Stimulated activated CD4-positive, alpha-beta T cell treated with anti-CD3 and anti-CD28 coated beads, Interleukin-1b, Interleukin-23, amount 100 ng/mL, for 48 hours (primary cell): ENCODE data around the gene KCTD11.

Experiments used
- DNase-seq: peaks from one replicate; pipeline ENCODE4 v3.0.0-alpha.2; 2020

The KCTD11 gene

DNA sequence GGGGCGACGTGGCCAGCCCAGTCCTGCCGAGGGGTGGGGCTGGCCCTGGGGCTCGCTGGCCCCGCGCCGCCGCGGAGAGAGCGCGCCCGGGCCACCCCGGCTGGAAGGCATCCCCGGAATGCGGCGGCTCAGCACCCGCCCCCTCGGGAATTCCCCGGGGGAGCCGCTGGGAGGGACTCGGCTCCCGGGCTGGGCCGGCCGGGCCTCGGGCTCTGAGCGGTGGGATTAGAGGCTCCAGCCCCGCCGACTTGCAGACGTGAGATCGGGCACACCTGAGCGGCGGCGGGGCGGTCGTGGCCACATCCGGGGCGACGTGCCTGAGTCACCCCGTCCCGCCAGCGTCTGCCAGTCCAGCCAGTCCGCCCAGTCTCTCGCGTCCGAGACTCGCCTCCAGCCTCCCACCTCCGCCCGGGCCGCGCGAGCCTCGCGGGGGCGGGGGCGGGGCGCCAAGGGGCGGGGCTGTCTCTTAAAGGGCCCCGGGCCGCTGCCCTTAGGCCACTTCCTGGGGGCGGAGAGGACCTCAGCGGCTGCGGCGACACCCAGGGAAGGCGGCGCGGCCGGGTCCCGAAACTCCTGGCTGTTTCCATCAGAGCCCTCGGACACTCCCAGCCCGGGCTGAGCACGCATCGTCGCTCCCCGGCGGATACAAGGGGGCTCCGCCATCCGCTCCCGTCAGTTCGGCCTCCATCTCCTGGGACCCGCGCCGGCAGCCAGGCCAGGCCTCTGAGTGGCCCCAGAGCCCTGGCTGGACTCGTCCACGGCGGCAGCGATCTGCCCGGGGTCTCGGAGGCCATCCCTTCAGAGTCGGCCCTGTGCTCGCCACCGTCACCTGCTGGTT, at the start of gene KCTD11:
Gene KCTD11, plus strand, starts transcription at position 498 of the 838 bp plus-strand sequence.
- peak; percentile 74 for DNase-seq

DNA sequence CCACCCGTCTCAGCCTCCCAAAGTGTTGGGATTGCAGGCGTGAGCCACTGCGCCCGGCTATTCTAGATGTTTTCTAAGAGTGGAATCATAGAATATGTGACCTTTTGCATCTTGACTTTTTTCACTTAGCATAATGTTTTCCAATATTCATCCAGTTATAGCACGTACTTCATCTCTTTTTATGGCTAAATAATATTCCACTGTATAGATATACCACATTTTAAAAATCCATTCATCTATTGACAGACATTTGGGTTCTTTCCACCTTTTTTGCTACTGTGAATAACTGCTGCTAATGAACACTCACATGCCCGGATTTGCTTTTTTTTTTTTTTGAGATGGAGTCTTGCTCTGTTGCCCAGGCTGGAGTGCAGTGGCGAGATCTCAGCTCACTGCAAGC, 47.8 kb upstream of the KCTD11 start:
- no peak for DNase-seq

DNA sequence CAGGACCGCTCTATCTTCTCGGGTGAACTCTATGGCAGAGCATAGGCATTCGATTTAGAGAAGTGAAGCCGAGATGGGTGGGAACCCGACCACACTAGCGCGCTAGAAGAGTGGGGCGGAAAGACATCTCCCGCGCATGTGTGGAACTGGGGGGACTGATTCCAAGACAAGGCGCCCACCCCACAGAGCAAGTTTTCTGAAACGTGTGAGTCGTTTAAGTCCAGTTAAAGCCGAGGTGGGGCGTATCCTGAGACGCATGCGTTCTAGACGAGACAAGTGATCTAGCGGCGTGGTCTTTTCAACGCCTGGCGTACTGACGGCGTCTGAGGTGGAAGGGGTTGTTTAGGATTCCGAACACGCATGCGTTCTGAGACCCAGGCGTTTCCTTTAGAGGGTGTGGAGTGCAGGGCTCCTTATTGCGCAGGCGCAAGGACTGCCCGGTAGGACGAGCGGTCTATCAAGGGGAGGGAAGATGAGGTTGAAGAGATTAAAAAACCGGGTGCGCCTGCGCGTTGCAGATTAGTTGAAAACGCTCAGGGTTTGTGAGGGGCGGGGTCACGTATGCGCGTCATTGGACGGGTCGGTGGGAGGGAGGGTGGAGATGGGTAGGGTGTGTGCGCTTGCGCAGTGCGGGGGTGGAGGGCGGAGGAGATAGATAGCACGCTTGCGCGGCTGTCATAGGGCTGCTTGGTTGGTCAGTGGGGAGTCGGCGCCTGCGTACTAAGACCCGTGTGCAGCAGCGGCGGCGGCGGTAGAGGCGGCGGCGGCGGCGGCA, 44.9 kb upstream of the KCTD11 start, which contains the start of gene EIF5A:
Gene EIF5A, plus strand, starts transcription at position 718 of the 775 bp plus-strand sequence. CDS start 2,008 bp downstream, outside the sequence.
- DNase-seq, result peak; percentile 100

DNA sequence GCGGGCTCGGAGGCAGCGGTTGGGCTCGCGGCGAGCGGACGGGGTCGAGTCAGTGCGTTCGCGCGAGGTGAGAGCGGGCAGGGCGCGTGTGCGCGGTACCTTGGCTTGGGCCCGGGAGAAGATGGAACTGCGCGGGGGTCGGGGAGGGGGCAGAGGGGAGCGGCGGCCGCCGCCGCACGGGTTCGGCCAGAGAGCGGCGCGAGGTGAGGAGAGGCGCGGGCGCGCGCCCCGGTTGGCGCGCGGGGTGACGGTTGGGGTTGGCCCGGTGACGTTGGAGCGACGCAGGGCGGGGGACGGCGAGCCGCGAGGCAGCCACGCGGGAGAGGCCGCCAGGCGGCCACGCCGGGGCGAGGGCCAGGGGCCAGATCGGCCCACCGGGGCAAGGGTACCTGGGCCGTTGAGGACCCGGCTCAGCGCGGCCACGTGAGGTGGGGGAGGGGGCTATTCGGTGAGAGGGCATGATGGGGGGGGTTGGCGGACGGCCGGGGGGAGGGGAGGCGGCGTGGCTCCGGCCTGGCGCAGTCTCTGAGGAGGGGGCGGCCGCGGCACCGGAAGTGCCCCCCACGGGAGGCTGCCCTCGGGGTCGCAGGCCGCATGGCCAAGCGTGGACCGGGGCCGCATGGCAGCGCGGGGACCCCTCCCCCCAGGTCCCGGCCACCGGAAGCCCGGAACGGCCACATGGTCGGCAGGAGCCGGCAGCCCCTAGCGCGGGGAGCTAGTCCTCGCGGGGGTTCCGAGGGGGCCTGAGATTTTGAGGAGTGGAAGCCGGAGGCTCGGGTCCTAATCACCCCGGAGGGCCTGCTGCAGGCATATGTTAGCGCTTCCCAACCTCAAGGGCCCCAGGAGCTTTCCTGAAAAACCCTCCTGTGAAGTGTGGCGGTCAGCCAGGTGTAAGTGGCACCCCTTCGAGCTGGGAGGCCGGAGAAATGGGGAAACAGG, 44.0 kb upstream of the KCTD11 start:
- peak; percentile 55 for DNase-seq

DNA sequence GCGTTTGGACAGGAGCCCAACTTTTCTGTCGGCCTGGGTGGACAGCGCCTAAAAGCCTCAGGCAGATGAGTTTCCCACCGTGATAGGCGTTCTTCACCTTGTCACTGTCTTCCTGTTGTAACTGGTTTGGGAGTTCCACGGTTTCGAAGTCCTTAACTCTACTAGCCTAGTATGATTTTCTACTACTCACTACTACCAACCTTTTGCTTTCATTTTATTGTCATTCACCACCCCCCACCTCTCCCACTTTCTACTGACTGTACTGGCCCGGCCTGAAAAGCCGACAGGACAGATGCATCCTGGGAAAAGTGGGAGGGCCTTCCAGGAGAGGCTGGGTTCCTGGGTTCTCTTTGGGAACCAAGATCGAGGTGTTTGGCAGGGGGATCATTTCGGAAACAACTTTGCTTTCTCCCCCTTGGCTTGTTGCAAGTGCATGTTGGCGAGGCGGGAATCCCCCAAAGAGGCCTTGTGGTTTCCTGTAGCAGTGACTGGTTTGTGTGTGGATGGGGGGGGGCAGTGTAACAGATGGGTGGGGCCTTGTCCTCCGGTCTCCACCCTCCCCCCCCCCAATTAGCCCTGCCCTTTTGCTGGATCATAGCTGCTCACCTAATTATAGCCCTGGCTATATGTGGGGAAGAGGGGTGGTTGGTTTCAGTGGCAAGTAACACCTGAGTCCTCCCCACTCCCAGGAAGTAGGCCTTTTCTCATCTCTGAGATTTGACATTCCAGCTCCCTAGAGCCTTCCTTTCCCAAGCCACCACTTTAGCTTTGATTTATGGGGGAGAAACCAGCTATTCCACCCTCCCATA, 43.1 kb upstream of the KCTD11 start:
- peak; percentile 86 for DNase-seq

DNA sequence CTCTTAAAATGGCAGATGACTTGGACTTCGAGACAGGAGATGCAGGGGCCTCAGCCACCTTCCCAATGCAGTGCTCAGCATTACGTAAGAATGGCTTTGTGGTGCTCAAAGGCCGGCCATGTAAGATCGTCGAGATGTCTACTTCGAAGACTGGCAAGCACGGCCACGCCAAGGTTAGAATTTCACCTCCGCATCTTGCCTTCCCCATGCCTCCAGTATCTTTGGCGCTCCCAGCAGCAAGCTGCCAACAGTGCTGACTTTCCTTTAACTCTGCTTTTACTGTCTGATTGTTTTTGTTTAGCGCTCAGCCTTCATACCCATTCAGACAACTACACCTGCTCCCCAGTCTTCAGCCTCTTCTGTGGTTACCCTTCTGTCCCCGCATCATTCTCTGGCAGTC, 42.3 kb upstream of the KCTD11 start:
- DNase-seq, result no peak

DNA sequence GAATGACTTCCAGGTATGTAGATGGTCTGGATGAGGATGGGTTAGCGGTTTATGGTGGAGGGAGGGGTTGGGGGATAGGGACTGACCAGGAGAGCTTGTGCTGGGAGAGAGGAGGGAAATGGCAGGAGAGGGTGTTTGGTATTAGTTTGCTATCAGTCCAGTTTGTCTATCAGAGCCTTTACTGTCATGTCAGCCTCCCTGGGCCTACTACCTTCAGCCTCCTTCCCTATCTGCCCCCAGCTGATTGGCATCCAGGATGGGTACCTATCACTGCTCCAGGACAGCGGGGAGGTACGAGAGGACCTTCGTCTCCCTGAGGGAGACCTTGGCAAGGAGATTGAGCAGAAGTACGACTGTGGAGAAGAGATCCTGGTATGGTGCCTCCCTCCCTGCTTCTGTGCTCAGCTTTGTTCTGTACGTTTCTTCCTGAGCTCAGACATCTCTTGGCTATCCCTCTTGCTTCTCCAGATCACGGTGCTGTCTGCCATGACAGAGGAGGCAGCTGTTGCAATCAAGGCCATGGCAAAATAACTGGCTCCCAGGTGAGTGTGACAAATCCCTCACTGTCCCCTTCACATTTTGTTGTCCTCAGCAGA, 40.8 kb upstream of the KCTD11 start:
- no peak for DNase-seq

DNA sequence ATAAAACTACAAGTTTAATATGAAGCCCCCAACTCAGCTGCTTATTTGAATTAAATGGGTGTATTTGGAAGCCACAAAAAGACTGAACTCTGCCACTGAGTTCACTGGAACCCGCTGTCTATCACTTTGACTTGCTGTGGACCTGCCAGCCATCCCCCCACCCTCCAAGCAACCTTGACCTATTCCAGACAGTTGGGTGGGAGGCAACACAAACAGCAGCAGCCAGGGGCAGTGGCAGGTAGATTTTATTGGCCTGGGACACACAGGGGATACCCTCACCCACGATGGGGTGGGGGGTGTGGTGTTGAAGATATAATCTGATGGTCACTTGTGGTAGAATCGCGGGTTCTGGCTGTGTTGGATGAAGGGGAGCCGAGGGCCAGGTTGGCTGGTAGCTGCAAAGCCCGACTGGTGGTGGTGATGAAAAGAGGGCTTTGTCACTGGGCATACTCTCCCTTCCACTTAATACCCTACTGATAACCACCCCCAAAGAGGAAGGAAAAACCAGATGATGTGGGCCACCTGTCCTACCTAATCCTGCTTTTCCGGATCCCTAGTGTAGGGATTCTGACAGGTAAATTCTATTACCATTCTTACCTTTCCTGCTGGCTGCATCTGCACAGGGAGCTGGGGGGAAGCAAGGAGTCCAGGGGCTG, 39.4 kb upstream of the KCTD11 start:
- no peak for DNase-seq

DNA sequence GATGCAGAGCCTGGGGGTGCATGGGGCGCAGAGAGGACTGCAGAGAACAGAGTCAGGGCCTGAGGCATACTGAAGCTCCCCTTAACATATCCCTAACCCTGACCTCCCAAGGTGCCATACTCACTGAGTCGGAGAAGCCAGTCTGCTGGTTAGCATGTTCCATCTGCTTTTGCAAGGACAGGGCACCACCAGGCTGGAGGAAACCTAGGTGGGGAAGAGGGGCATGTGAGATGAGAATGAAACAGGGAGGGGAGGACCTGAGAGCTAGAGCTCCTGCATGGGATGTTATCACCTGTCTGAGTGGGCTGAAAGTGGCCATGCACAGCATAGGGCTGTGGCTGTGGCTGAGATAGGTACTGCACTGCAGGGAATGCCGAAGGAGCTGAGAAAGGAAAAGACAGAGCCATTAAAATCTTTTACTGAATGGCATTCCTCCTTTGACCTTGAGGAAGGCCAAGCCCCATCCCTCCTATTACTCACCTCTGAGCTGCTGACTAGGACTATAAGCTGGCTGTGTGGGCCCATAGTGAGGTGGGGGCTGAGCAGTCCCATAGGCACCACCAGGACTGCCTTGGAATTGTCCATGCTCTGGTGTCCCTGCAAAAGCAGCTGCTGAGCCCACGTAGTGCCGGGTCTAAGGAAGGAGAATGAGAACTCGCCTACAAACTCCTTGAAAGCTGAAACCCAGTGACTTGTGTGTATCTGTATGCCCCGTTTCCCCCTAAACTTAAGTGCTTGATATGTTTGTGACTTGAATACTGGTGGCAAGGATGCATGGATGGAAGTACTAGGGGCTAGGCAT, 38.7 kb upstream of the KCTD11 start:
- DNase-seq, result peak; percentile 32

DNA sequence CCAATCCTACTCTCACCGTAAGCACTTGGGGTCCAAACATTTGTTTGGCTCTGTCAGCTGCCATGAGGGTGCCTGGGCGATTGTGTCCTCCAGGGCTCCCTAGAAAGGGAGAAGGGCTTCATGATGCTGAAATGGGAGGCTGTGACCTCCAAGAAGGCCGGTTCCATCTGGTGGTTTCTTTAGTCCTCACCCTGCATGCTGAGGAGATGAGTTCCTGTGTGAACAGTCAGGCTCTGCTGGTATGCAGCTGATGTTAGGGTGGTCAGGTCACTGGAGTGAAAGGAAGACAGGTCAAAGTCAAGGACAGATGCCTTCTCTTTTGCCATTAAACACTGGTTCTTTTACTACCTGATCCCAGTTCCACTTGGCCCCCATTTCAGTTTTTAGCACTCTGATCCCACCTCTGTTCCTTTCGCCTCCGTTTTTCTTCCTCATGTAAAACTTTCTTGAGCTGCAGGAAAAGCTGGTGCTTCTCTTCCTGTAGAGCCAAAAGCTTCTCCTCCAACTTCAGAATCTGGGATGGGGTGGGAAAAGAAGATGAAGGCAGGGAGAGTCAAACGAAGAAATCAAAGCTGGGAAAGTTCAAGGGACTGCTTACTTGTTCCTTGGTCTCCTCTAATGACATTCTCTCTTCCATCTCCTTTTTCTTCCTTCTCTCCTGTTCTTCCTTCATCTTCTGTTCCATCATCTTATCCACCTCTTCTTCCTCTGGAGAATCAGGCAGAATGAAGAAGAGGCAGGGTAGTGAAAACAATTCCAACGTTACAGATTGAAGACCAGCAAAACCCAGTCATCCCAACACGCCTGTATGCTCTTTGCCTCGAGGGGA, 37.9 kb upstream of the KCTD11 start:
- DNase-seq, result no peak

DNA sequence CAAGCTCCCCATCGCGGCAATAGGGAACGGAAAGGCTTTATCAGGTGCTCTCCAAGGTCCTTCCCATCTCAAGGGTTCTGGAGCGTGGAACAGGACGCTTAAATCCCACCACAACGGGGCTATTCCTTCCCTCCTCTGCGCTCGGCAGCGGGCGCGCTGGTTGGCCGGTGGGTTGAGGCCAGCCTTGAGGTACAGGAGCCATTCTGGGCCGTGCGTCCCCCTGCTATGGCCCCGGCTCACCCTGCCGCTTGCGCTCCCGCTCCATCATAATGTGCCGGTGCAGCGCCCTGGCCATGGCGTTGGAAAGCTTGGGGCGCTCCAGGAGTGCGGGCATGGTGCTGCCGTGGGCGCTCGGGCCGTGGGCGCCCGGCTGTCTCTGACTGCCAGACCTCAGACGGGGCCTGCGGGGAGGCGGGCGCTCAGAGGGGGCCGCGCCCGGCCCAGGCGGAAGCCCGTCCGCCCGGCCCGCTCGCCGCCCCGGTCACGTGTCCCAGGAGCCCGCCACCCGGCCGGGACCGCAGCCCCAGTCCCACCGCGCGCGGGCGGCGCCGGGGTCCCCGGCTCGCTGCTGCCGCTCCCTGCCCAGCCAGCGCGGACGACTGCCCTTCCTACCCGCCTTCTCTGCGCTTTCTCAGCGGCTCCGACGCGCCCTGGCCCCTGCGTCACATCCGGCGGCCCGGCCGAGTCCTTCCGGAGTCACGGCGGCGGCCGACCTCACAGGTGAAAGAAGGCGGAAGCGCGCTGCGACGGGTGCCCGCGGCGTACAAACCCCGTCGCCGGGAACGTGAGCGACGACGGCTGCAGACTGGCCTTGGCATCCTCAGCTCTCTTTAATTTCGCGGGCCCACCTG, 37.0 kb upstream of the KCTD11 start, which contains the start of gene GPS2:
Gene GPS2, minus strand, starts transcription at position 642 of the 851 bp plus-strand sequence. Its CDS starts 308 bp downstream, at position 334.
- peak; percentile 93 for DNase-seq

DNA sequence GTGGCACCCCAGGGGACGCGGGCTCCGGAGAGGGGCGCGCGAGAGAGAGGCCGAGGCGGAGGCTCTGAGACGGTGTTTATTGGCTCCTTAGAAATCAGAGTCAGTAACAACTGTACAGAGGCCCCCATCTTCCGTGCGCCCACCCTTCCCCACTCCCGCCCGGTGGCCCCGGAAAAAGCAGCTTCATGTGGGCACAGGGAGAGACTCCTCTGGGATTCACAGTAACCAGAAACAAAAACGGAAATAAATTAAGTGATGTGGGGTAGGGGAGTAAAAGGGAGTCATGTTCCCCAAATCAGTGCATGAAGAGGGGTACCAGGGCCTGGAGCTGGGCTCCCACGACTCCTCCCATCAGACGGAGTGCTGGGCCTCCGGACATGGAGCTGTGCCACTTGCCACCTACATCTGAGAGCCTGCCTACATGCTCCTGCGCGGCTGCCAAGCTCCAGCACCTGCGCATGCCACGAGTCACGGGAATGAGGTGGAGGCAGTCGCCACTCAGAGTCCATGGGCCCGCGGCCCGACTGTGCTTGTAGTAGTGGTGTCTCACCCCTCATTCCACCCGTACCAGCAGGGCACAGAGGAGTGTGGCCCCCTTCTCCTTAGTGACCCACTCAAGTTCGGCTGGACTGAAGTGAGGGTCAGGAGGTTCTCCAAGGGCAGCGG, 36.3 kb upstream of the KCTD11 start:
- no peak for DNase-seq

DNA sequence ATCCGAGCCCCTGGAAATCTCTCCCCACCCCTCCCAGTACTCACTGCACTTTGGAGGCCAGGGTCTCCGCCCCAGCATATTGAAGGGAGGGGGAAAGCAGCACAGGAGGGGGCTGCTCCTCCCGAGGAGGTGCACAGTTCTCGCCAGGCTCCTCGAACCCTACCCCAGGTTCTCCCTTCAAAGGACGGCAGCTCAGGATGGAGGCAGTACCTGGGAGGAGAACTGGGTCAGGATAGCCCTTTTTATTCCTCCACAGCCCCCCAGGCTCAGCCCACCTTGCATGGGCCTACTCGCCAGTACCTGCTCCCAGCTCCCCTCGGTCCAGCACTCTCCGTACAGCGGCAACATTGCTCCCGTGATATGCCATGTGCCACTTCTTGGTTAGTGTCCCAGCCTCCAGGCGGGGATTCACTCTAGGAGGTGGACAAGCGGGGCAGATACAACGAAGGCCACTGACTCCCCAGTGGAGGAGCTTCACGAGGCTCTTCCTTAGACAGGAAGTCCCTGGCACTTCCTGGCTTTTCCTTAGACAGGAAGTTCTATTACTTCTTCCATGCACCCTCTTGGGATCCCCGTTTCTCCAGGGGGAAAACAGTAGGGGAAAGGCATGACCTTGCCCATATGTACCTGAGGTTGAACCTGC, 34.7 kb upstream of the KCTD11 start:
- no peak for DNase-seq

DNA sequence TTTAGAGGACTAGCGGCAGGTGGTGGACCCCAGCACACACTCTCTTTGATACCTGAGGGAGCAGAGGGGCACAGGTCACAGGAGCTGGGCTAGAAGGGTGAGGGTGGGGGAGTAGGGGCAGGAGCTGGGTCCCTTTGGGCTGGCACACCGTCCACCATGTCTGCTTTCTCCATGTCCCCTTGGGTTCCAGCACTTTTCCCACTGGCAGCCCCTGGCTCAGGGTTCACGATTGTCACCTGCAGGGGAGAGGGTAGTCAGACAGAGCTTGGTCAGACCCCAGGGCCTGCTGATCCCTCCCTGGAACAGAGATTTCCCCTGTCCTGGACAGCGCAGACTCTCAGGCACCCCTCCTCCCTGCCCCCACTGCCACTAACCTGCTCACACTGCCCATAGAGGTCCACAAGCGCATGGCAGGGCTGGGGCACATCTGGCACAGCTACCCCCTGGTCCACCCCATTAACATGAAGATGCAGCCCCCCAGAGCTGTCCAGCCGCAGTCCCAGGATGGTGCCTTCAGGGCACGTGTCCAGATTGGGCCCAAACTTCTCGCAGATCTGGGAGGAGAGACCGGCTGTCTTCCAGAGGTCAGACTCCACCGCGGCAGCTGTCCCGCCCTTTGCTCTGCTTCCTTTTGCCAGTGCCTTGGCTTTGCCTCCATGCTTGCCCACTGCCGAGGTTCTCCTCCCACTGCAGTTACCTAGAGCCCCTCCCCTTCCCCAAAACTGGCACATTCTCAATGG, 33.7 kb upstream of the KCTD11 start:
- no peak for DNase-seq

DNA sequence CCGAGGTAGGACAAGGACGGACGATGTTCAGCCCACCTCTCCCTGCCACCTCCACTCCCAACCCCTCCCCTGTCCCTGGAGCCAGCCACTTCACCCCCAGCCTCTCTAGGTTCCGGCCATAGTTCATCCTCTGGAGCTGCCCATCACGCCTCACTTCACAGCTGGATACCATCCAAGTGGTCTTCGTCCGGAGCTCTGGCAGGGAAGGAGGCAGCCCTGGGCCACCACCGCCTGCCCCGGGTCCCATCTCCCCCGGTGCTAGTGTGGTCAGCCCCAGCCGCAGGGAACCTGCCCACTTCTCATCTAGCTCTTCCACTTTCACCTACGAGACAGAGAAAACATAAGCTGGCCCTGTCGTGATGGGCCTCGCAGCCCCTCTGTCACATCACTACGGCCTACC, 30.5 kb upstream of the KCTD11 start:
- DNase-seq, result no peak

DNA sequence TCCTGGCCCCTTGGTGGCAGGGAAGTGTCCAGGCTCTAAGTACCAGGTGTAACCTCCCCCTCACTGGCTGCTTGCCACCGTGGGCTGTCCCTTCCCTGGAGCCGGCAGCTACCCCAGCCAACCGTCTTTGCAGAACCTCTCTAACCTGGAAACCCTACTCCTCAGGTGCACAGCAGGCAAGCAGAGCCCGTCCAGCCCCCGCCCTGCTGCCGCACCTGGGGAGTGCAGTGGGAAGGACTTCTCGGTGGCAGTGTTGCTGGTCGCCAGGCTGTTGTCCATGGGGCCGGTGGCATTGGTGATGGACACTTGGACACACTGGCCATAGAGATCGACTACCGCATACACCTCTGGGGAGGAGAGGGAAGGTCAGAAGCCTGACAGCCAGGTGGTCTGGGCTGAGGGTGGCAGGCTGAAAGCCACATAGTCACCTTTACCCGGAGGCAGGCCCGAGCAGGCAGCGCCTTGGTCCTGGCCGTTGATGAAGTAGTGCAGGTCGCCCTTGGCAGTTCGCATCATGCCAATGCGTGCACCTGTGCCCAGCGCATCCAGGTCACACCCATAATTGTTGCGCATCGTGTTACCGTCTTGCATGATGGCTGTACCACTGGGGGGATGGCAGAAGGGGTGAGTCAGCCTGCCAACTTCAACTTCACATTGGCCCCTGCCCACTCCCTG, 29.3 kb upstream of the KCTD11 start:
- no peak for DNase-seq
